GM11168 (cell line): ENCODE measurements around the gene USP25.

ENCODE experiments used
- in situ Hi-C: fragments of 300-500 bp; cut with MboI; formaldehyde crosslinking; loops from one replicate; pipeline ENCODE4 v1.12.0; 2022; ENCODE audit warnings: low sequenced_read_pairs; ENCODE audit not compliant: unreplicated experiment

Gene USP25

GRCh38 chr21:15731243-15731613 lies 1.4 kb downstream of the USP25 start:
- in situ Hi-C loops = loop anchor here (10.0 kb wide), 1 partner anchor 94 kb away; no protein-coding TSS in a partner anchor

DNA sequence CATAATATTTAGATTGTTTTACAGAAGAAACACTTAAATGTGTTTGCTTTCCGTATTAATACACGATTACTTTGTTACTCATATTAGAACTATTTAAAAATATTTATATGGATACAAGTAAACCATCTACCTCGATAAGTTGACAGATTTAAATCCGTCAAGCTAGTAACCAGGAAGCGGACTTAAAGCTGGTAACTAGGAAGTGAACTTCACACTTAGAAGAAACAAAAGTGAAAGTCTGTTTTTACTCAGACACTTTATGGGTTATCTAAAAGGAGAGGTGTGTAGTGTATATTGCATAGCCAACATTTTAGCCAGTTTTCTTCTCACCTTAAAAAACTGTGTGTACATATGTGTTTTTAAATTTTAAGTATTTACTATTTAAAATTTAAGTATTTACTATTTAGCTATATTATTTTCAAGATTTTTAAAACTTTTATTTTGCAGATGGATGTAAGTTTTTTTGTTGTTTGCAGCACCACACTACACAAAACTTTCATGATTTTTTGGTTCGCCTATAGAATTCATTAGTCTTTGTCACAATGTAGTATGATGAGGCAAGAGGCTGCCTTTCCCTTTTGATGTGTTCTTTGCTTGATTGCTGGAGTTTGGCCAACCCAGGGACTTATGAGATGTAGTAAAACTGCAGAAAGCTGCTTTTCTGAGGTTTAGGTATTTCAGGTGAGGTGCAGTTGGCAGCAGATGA lies 2.7 kb downstream of the USP25 start:
- in situ Hi-C loops = loop anchor here (10.0 kb wide), 1 partner anchor 92 kb away; no protein-coding TSS in a partner anchor

GRCh38 chr21:15732996-15733329 lies 3.2 kb downstream of the USP25 start:
- in situ Hi-C loops = loop anchor here (10.0 kb wide), 1 partner anchor 92 kb away; no protein-coding TSS in a partner anchor

- in situ Hi-C loops = loop anchor here (10.0 kb wide), 1 partner anchor 89 kb away; no protein-coding TSS in a partner anchor
Measured at GRCh38 chr21:15735409-15735808, 5.6 kb downstream of the USP25 start.

GRCh38 chr21:15735931-15736330 lies 6.1 kb downstream of the USP25 start:
- in situ Hi-C loops = loop anchor here (10.0 kb wide), 1 partner anchor 89 kb away; no protein-coding TSS in a partner anchor

GRCh38 chr21:15738779-15739178 lies 9.0 kb downstream of the USP25 start:
- in situ Hi-C loops = loop anchor here (10.0 kb wide), 1 partner anchor 86 kb away; no protein-coding TSS in a partner anchor

GRCh38 chr21:15740383-15740782 lies 10.6 kb downstream of the USP25 start:
- in situ Hi-C loops = no loop called here

DNA sequence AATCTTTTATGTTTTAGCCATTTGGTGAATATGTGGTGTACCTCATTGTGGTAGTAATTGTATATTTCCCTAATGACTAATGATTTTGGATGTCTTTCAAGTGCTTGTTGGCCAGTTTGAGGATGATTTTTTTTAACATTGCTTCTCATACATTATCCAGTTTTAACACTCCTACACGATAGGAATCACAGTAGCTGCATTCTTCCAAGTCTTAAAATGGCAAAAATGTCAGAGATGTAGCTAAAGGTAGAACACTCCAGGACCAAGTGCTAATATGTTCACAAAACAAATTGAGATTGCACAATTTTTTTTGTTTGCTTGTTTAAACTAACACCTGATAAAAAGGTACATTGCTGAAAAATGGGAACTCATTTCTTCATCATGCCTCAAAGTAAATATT lies 11.7 kb downstream of the USP25 start:
- in situ Hi-C loops = no loop called here

- in situ Hi-C loops = no loop called here
Measured at GRCh38 chr21:15742052-15742670, 12.4 kb downstream of the USP25 start.

GRCh38 chr21:15742694-15743093 lies 12.9 kb downstream of the USP25 start:
- in situ Hi-C loops = no loop called here

- in situ Hi-C loops = no loop called here
Measured at GRCh38 chr21:15743593-15743992, 13.8 kb downstream of the USP25 start.

DNA sequence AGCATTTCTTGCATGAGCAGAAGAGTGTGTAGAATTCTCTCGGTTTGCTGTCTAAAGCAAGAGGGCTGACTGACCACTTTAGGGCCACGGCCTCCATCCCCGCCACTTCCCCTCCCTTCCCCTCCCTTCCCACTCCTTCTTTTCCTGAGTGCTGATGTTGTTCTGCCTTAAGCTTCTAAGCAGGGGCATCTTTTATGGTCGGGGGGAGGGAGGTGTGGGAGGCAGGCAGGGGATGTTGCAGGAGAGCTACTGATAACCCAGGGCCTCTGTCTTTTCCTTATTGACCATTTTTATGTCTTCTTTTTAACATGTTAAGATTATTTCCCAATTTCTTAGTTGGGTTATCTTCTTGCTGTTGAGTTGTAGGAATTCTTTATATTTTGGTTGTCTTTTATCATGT lies 15.1 kb downstream of the USP25 start:
- in situ Hi-C loops = no loop called here

GRCh38 chr21:15748586-15748985 lies 18.8 kb downstream of the USP25 start:
- in situ Hi-C loops = no loop called here

DNA sequence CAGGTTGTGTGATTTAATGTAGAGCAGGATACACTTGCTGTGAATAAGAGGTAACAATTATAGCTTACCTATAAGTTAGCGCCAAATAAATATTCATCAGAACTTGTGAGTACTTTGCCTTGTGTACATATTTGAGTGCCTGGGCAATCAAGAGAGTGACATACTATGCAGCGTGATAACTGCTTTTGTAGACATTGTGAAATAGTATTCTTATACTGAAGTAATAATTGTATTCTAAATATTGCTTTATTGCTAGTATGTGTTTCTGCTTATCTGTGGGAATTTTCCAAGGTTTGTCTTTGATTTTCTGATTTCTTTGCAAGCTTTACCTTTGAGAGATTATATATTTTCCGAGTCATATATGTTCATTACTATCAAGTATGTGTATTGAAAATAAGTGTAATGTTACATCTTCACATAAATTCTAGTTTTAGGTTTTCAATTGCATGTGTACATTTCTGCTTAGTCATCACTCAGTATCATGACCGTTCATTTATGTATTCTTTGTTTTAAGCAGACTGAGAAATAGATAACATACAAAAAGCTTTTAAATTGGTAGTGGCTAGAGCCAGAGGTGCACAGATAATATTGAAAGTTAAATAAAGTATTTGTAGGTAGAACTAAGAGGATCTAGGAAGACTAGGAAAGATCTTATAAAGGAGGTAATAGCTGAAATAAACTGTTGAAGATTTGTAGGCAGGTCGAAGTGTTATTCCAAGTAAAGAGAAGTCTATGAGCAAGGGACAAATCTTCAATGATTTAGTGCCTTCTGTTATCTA lies 19.5 kb downstream of the USP25 start:
- in situ Hi-C loops = no loop called here

DNA sequence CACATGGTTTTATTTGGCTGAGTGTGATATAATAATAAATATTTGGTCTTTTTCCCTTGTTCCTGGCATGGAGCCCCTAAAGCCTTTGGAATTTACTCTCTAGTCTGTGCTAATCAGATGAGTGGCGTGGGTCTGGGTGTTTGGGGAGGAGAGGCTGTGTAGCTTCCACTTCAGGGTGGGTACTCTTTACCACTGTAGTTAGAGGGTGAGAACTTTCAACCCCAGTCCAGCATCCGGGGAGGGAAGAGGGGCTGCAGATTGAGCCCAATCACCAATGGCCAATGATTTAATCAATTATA lies 20.0 kb downstream of the USP25 start:
- in situ Hi-C loops = no loop called here

- in situ Hi-C loops = no loop called here
Measured at GRCh38 chr21:15751037-15751436, 21.3 kb downstream of the USP25 start.

DNA sequence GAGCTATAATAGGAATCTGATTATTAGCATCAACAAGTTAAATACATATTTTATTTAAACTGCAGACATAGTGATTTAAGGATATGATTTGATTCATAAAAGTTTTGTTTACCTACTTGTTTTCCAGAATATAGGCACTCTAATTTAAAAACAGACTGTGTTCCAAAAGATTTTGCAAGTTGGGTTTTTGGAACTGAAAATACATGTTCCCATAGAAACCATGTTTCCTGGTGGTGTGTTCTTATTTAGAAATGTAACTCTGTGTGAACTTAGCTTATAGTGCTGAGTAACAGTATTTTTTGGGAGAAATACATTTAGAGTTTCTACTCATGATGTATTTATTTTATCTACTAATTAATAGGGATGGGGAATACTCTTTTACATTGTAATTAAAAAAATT lies 21.8 kb downstream of the USP25 start:
- in situ Hi-C loops = no loop called here

DNA sequence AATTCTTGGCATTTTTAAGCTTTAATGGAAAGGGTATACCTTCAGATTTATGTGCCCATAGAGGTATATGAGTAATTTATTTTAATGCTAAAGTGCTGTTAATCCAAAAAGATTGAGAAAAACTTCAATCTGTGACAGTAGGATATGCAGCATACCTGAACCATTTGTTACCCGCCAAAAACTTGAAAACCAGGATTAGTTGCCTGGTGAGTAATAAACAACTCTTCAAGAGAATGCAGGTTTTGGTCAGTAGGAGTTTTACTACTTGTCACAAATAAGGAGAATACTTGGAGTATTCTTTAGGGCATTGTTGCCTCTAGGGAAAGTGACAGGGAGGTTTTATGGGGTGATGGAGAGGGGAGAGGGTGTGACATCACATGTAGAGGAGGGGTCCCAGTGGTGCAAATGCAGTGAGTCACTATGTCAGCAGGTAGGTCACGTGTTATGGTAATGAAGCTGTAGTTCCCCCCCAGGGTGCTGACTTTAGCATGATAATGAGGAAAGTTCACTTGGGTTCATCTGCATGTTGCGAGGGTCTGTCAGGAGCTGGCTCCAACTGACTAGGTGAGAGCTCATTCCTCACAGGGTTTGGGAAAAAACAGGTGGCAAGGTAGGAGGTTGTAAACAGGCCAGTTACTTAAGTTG lies 23.1 kb downstream of the USP25 start:
- in situ Hi-C loops = no loop called here

GRCh38 chr21:15753741-15754140 lies 24.0 kb downstream of the USP25 start:
- in situ Hi-C loops = no loop called here

DNA sequence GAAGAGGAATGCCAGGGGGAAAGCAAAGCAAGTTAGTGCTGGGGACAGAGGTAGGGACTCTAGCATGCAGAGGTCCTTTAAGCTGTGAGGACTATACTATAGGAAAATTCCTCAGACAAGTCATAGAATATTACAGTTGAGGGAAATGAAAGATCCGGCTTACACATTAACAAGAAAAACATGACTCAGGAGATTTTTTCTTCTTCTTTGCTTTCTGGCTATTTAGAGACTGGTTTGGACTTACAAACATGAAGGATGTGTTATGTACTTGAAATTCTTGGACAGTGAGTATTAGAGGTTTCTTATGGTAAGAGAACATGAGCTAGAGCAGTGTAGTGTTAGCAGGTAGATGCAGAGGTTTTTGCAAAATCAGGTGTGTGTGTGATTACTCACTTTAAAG lies 24.9 kb downstream of the USP25 start:
- in situ Hi-C loops = no loop called here

GRCh38 chr21:15755125-15755524 lies 25.3 kb downstream of the USP25 start:
- in situ Hi-C loops = no loop called here
